Panc1 (cell line): Measurements from ENCODE around the gene LNX2. TPM values are rescaled to one million over a fixed set of nuclear protein-coding genes. Genes with fewer than 3 reads are reported as not detected.

Experiments
- ATAC-seq: fragments of 200-7000 bp; cut with Tn5 transposase; 2 replicates; pipeline ENCODE4 v1.9.1; 2020; ENCODE audit warnings: mild to moderate bottlenecking, moderate library complexity
- Bru-seq: library from RNA; stranded (reverse); fragments of 400-500 nt; gene quantifications from one replicate; lab custom pipeline; 2021; lab: Mats Ljungman, UMichigan
- BruChase-seq, 2 experiments: library from RNA; stranded (reverse); fragments of 400-500 nt; gene quantifications; one replicate each; lab custom pipeline; 2021; lab: Mats Ljungman, UMichigan
- BruUV-seq: library from RNA; stranded (reverse); fragments of 400-500 nt; replicated peaks from 2 replicates; lab custom pipeline; 2021; lab: Mats Ljungman, UMichigan
- CTCF ChIA-PET: fragments of 300-600 bp; sonication (Branson Sonifier 250); formaldehyde crosslinking; loops from one replicate; lab custom pipeline; 2022; ENCODE audit warnings: antibody characterized with exemption; lab: Charles Lee
- POLR2A ChIA-PET: fragments of 300-600 bp; sonication (Branson Sonifier 250); formaldehyde crosslinking; loops from one replicate; lab custom pipeline; 2022; ENCODE audit warnings: antibody characterized with exemption; lab: Charles Lee
- DNase-seq: peaks from one replicate; pipeline ENCODE4 v3.0.0-alpha.2; 2010; ENCODE audit warnings: low read depth, low spot score
- H3K27ac ChIP-seq: 2 replicates; pipeline ENCODE4 v1.5.1; 2011; ENCODE audit warnings: mild to moderate bottlenecking, low read length, inconsistent platforms
- H3K27me3 ChIP-seq: fragments of 200-500 bp; sonication (Bioruptor generic); 2 replicates; pipeline ENCODE4 v1.6.0; 2014; ENCODE audit warnings: low read length, inconsistent platforms; ENCODE audit not compliant: control insufficient read depth, insufficient read depth
- H3K36me3 ChIP-seq: fragments of 200-500 bp; sonication (Bioruptor generic); 2 replicates; pipeline ENCODE4 v1.5.1; 2014; ENCODE audit warnings: inconsistent platforms, mild to moderate bottlenecking, low read length, moderate library complexity; ENCODE audit not compliant: control insufficient read depth, insufficient read depth
- H3K4me1 ChIP-seq: 2 replicates; pipeline ENCODE4 v1.5.1; 2011; ENCODE audit warnings: inconsistent platforms, mild to moderate bottlenecking, low read length, moderate library complexity; ENCODE audit not compliant: control insufficient read depth, insufficient read depth
- H3K4me3 ChIP-seq, 2 experiments: 2 replicates each; pipeline ENCODE4 v1.5.1; 2011 to 2012; ENCODE audit warnings: low read depth in 2 of 2, low read length in 2 of 2, mild to moderate bottlenecking in 2 of 2, inconsistent platforms in 1 of 2, moderate library complexity in 1 of 2
- H3K9me3 ChIP-seq: fragments of 200-500 bp; sonication (Bioruptor generic); 2 replicates; pipeline ENCODE4 v1.5.1; 2014; ENCODE audit warnings: low read depth, mild to moderate bottlenecking, inconsistent platforms, low read length, moderate library complexity; ENCODE audit not compliant: control insufficient read depth, insufficient read depth
- POLR2AphosphoS5 ChIP-seq: IDR thresholded peaks from 2 replicates; pipeline ENCODE4 v1.6.1; 2012; ENCODE audit warnings: mild to moderate bottlenecking, low read depth, low read length, moderate library complexity
- SIN3A ChIP-seq: IDR thresholded peaks from 2 replicates; pipeline ENCODE4 v1.6.1; 2012; ENCODE audit warnings: low read depth, mild to moderate bottlenecking, low read length, moderate library complexity, borderline replicate concordance; ENCODE audit not compliant: insufficient read depth
- TCF7L2 ChIP-seq: IDR thresholded peaks from 2 replicates; pipeline ENCODE4 v1.6.1; 2011; ENCODE audit warnings: mild to moderate bottlenecking, low read depth, low read length, inconsistent platforms
- in situ Hi-C: cut with HindIII; loops from 2 replicates; pipeline ENCODE4 v1.10.0; 2016; ENCODE audit warnings: low sequenced_read_pairs, low pct_unique_long_range_greater_than_20kb
- intact Hi-C: fragments of 100-400 bp; cut with micrococcal nuclease; formaldehyde crosslinking; loops from one replicate; pipeline ENCODE4 v1.10.0; 2022; ENCODE audit not compliant: unreplicated experiment
- long read RNA-seq: library from polyadenylated mRNA; unstranded; transcript quantifications from one replicate; pipeline ENCODE4 v2.0.0, GENCODE V29; 2021; ENCODE audit not compliant: unreplicated experiment
- polyA plus RNA-seq: library from polyadenylated mRNA; unstranded; fragments of >200 nt; gene quantifications from one replicate; pipeline ENCODE4 v1.2.1, GENCODE V29; 2012; ENCODE audit warnings: missing spikeins; ENCODE audit not compliant: insufficient read length
- total RNA-seq: library from RNA; stranded (reverse); gene quantifications from one replicate; pipeline ENCODE4 v1.2.1, GENCODE V29; 2021; ENCODE audit not compliant: unreplicated experiment
- TF ChIP-seq, protein P1 (sequence below): fragments of 450-650 bp; IDR thresholded peaks from 2 replicates; pipeline ENCODE4 v1.5.1; 2017; ENCODE audit warnings: mild to moderate bottlenecking
- TF ChIP-seq, protein P2 (sequence below), 2 experiments: IDR thresholded peaks; 2 replicates each; pipeline ENCODE4 v1.6.1; 2011 to 2012; ENCODE audit warnings: low read depth in 2 of 2, control low read depth in 1 of 2, low read length in 1 of 2, mild to moderate bottlenecking in 1 of 2, moderate library complexity in 1 of 2; ENCODE audit not compliant: insufficient read depth in 1 of 2

LNX2 gene
- 11.6 TPM for total RNA-seq
- 4.3 TPM for polyA plus RNA-seq
- percentile 79 among the genes with signal in this experiment for Bru-seq, nascent RNA
- percentile 80 among the genes with signal in this experiment for BruChase-seq, experiment 1, labeled RNA remaining after a 2-hour chase
- BruChase-seq, experiment 2, labeled RNA remaining after a 6-hour chase = percentile 69 among the genes with signal in this experiment
- long read RNA-seq, full-length matches to known transcripts = 26 of 36 reads
- long read RNA-seq, partial matches to known transcripts = 5 of 36 reads
- long read RNA-seq, other reads (novel, unspliced or antisense) = 5 of 36 reads

DNA sequence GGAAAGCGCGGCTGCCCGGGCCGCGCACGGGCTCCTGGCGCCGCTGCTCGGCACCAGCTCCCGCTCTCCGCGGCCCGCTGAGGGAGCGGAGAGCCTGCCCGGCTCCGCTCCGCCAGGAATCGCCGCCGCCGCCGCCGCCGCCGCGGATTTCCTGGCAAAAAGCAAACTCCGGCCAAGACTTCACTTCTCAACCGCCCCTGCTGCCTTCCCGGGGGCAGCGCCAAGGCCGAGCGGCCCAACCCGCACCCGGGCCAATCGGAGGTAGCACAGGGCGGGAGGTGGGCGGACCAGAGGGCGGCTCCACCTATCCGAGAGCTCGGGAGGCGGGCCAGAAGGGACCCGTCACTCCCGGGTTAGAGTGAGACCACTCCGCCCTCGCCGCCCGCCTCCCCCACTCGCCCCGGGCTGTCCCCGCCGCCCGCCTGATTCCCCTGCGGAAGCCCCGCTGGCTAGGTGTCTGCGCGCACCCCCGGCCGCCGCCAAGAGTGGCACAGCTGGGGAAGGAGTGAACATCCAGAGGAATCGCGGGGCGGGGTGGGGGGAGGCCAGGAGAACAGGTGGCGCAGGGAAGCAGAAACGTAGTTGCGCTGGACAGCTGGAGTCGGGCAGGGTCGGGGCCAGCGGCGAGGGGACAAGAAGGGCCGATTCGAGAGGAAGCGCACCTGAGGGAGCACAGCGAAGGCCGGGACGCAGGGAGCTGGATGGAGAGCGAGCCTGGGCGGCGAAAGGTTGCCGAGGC, at the start of gene LNX2:
Gene LNX2 (minus strand): TSS at position 153 of the 739 bp plus-strand sequence. CDS start 38,826 bp downstream, outside the sequence.
- in situ Hi-C loops = no loop called here
- H3K36me3 ChIP-seq = peaks cover 12% of the 10 kb centered on the region
- TF ChIP-seq, protein P1, sequence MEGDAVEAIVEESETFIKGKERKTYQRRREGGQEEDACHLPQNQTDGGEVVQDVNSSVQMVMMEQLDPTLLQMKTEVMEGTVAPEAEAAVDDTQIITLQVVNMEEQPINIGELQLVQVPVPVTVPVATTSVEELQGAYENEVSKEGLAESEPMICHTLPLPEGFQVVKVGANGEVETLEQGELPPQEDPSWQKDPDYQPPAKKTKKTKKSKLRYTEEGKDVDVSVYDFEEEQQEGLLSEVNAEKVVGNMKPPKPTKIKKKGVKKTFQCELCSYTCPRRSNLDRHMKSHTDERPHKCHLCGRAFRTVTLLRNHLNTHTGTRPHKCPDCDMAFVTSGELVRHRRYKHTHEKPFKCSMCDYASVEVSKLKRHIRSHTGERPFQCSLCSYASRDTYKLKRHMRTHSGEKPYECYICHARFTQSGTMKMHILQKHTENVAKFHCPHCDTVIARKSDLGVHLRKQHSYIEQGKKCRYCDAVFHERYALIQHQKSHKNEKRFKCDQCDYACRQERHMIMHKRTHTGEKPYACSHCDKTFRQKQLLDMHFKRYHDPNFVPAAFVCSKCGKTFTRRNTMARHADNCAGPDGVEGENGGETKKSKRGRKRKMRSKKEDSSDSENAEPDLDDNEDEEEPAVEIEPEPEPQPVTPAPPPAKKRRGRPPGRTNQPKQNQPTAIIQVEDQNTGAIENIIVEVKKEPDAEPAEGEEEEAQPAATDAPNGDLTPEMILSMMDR = no peak
- TF ChIP-seq POLR2AphosphoS5 = no peak
- TF ChIP-seq SIN3A = no peak
- no peak; the same call in 1 of the 2 replicates for TF ChIP-seq TCF7L2
- TF ChIP-seq, protein P2, sequence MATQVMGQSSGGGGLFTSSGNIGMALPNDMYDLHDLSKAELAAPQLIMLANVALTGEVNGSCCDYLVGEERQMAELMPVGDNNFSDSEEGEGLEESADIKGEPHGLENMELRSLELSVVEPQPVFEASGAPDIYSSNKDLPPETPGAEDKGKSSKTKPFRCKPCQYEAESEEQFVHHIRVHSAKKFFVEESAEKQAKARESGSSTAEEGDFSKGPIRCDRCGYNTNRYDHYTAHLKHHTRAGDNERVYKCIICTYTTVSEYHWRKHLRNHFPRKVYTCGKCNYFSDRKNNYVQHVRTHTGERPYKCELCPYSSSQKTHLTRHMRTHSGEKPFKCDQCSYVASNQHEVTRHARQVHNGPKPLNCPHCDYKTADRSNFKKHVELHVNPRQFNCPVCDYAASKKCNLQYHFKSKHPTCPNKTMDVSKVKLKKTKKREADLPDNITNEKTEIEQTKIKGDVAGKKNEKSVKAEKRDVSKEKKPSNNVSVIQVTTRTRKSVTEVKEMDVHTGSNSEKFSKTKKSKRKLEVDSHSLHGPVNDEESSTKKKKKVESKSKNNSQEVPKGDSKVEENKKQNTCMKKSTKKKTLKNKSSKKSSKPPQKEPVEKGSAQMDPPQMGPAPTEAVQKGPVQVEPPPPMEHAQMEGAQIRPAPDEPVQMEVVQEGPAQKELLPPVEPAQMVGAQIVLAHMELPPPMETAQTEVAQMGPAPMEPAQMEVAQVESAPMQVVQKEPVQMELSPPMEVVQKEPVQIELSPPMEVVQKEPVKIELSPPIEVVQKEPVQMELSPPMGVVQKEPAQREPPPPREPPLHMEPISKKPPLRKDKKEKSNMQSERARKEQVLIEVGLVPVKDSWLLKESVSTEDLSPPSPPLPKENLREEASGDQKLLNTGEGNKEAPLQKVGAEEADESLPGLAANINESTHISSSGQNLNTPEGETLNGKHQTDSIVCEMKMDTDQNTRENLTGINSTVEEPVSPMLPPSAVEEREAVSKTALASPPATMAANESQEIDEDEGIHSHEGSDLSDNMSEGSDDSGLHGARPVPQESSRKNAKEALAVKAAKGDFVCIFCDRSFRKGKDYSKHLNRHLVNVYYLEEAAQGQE (IDR thresholded peaks at IDR 0.05; ENCODE audit: insufficient read depth in 1 of 2, low read depth in 2 of 2, low read length in 1 of 2) = no peak
- POLR2A ChIA-PET = interaction anchor here (0.6 to 0.8 kb wide), 2 partner anchors 20 to 62 kb away, joined by 3 to 4 read pairs; no protein-coding TSS in a partner anchor
- ATAC-seq = peak; percentile 95
- peak within 1 kb of the TSS; percentile 85 for H3K27ac ChIP-seq
- intact Hi-C loops = no loop called here
- H3K4me3 ChIP-seq = peak within 1 kb of the TSS; percentile 88 to 89
- peaks cover 23% of the 10 kb centered on the region for H3K4me1 ChIP-seq
- BruUV-seq = no TSS peak
- no peaks in the 10 kb centered on the region for H3K27me3 ChIP-seq
- no peak for DNase-seq
- CTCF ChIA-PET = interaction anchor here (0.7 kb wide), 1 partner anchor 495 kb away, joined by 5 read pairs; no protein-coding TSS in a partner anchor
- no peaks in the 10 kb centered on the region for H3K9me3 ChIP-seq

DNA sequence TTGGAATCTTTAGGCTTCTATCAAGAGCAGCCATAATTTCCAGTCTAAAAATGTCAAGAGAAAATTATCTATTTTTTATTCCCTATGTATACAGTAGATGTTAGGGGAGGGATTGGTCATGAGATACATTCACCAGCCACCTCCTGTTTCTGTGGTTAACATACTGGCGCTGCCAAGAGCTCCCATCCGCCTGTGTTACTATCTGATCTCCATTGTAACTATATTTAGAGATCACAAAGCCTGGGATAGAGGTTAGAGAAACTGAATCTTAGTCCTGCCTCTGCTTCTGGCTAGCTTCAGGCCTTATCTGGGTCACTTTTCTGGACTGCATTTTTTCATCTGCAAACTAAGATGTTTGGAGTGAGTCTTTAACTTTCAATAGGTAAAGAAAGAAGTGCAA, 47.6 kb upstream of the LNX2 start:
- intact Hi-C loops (no loop called here), in situ Hi-C loops (no loop called here)
- DNase-seq (no peak), ATAC-seq (no peak)
- Histone ChIP-seq H3K4me3 (no peak overlapping the region), H3K4me1 (no peaks in the 10 kb centered on the region), H3K27ac (no peak overlapping the region), H3K9me3 (no peaks in the 10 kb centered on the region), H3K36me3 (no peaks in the 10 kb centered on the region), H3K27me3 (no peaks in the 10 kb centered on the region)
- ChIA-PET POLR2A (no interaction called here), CTCF (no interaction called here)
- no peak for TF ChIP-seq POLR2AphosphoS5
- TF ChIP-seq TCF7L2 = no peak
- TF ChIP-seq, protein P2 (IDR thresholded peaks at IDR 0.05; ENCODE audit: insufficient read depth in 1 of 2, low read depth in 2 of 2, low read length in 1 of 2) = no peak
- TF ChIP-seq, protein P1 = no peak
- TF ChIP-seq SIN3A = no peak
- BruUV-seq = no TSS peak
